GM23248 (cell line): ENCODE results near the gene HMG20A.

Experiments used
- EZH2 ChIP-seq: fragments of 200-600 bp; sonication (generic); IDR thresholded peaks from 2 replicates; pipeline ENCODE4 v1.6.1; 2018; ENCODE audit warnings: antibody characterized with exemption, mild to moderate bottlenecking; ENCODE audit not compliant: insufficient read depth, poor library complexity, severe bottlenecking
- EZH2phosphoT487 ChIP-seq: fragments of 200-600 bp; sonication (generic); IDR thresholded peaks from 2 replicates; pipeline ENCODE4 v1.6.1; 2018; ENCODE audit warnings: antibody characterized with exemption, moderate library complexity, mild to moderate bottlenecking, low read depth; ENCODE audit not compliant: insufficient read depth

GRCh38 chr15:77514641-77515402 lies 94.1 kb downstream of the HMG20A start:
- TF ChIP-seq EZH2phosphoT487 (no peak), EZH2 (no peak)
